ENCODE results near the gene NRG4.

NRG4 gene

GRCh38 chr15:75995611-75996010 is 16.6 kb downstream of the NRG4 start:
- TF ChIP-seq FOXP2 (optimal IDR thresholded peaks at IDR 0.05; ENCODE audit: borderline replicate concordance, extremely low read depth, extremely low read length, insufficient read depth) (no peak), POLR2AphosphoS5 (IDR thresholded peaks at IDR 0.05; ENCODE audit: low read depth, low read length) (no peak), REST (IDR thresholded peaks at IDR 0.05; ENCODE audit: insufficient read depth in 1 of 2, low read depth in 2 of 2, low read length in 2 of 2) (no peak), TAF1 (IDR thresholded peaks at IDR 0.05; ENCODE audit: borderline replicate concordance, insufficient read depth, low read length) (no peak), SIN3A (IDR thresholded peaks at IDR 0.05; ENCODE audit: borderline replicate concordance, insufficient read depth, low read length) (no peak)

GRCh38 chr15:75994220-75994619 is 18.0 kb downstream of the NRG4 start:
- TF ChIP-seq POLR2AphosphoS5 (IDR thresholded peaks at IDR 0.05; ENCODE audit: low read depth, low read length) (no peak), SIN3A (IDR thresholded peaks at IDR 0.05; ENCODE audit: borderline replicate concordance, insufficient read depth, low read length) (no peak), REST (IDR thresholded peaks at IDR 0.05; ENCODE audit: insufficient read depth in 1 of 2, low read depth in 2 of 2, low read length in 2 of 2) (no peak), FOXP2 (optimal IDR thresholded peaks at IDR 0.05; ENCODE audit: borderline replicate concordance, extremely low read depth, extremely low read length, insufficient read depth) (no peak), TAF1 (IDR thresholded peaks at IDR 0.05; ENCODE audit: borderline replicate concordance, insufficient read depth, low read length) (no peak)

- TF ChIP-seq TAF1 (IDR thresholded peaks at IDR 0.05; ENCODE audit: borderline replicate concordance, insufficient read depth, low read length) (no peak), POLR2AphosphoS5 (IDR thresholded peaks at IDR 0.05; ENCODE audit: low read depth, low read length) (no peak), SIN3A (IDR thresholded peaks at IDR 0.05; ENCODE audit: borderline replicate concordance, insufficient read depth, low read length) (no peak)
Observed at GRCh38 chr15:75992897-75993296, 19.3 kb downstream of the NRG4 start.

GRCh38 chr15:75989875-75990274 is 22.3 kb downstream of the NRG4 start:
- TF ChIP-seq POLR2AphosphoS5 (IDR thresholded peaks at IDR 0.05; ENCODE audit: low read depth, low read length) (no peak), REST (IDR thresholded peaks at IDR 0.05; ENCODE audit: insufficient read depth in 1 of 2, low read depth in 2 of 2, low read length in 2 of 2) (no peak), SIN3A (IDR thresholded peaks at IDR 0.05; ENCODE audit: borderline replicate concordance, insufficient read depth, low read length) (no peak), FOXP2 (optimal IDR thresholded peaks at IDR 0.05; ENCODE audit: borderline replicate concordance, extremely low read depth, extremely low read length, insufficient read depth) (no peak), TAF1 (IDR thresholded peaks at IDR 0.05; ENCODE audit: borderline replicate concordance, insufficient read depth, low read length) (no peak)

- TF ChIP-seq REST (IDR thresholded peaks at IDR 0.05; ENCODE audit: insufficient read depth in 1 of 2, low read depth in 2 of 2, low read length in 2 of 2) = no peak
- TF ChIP-seq SIN3A (IDR thresholded peaks at IDR 0.05; ENCODE audit: borderline replicate concordance, insufficient read depth, low read length) = no peak
- no peak for TF ChIP-seq FOXP2 (optimal IDR thresholded peaks at IDR 0.05; ENCODE audit: borderline replicate concordance, extremely low read depth, extremely low read length, insufficient read depth)
- TF ChIP-seq POLR2AphosphoS5 (IDR thresholded peaks at IDR 0.05; ENCODE audit: low read depth, low read length) = no peak
- no peak for TF ChIP-seq TAF1 (IDR thresholded peaks at IDR 0.05; ENCODE audit: borderline replicate concordance, insufficient read depth, low read length)
Observed at GRCh38 chr15:75989045-75989444, 23.2 kb downstream of the NRG4 start.

All from PFSK-1 (cell line).